H1 (cell line): ENCODE data around the gene BTNL3. TPM values are rescaled to one million over a fixed set of nuclear protein-coding genes. Genes with fewer than 3 reads are reported as not detected.

Experiments
- CTCF ChIA-PET: fragments of 300-600 bp; sonication (Branson Sonifier 250); formaldehyde crosslinking; loops from one replicate; lab custom pipeline; 2021; ENCODE audit not compliant: partially characterized antibody; lab: Charles Lee
- POLR2A ChIA-PET: fragments of 300-600 bp; sonication (Branson Sonifier 250); formaldehyde crosslinking; loops from one replicate; lab custom pipeline; 2021; ENCODE audit warnings: inconsistent platforms; ENCODE audit not compliant: partially characterized antibody; lab: Charles Lee
- DNase-seq, 2 experiments: peaks; one replicate each; pipeline versions ENCODE4 v3.0.0 to v3.0.0-alpha.2; 2010 to 2022; ENCODE audit warnings: low spot score in 2 of 2, low read depth in 1 of 2, mixed read lengths in 1 of 2
- FAIRE-seq: peaks from 2 replicates; lab custom pipeline; 2011; peaks lifted over from hg19 to GRCh38; lab: Jason Lieb, UNC
- H2AFZ ChIP-seq: 2 replicates; pipeline ENCODE4 v1.8.1; 2012; ENCODE audit warnings: low read length, inconsistent platforms
- H2AK5ac ChIP-seq: 2 replicates; pipeline ENCODE4 v1.6.1; 2013; ENCODE audit warnings: low read depth, low read length
- H2BK120ac ChIP-seq: replicated peaks from 2 replicates; pipeline ENCODE3; 2013; ENCODE audit warnings: low read depth, low read length, inconsistent platforms
- H2BK12ac ChIP-seq: 2 replicates; pipeline ENCODE4 v1.6.1; 2013; ENCODE audit warnings: low read depth, low read length
- H2BK15ac ChIP-seq: 2 replicates; pipeline ENCODE4 v1.6.1; 2013; ENCODE audit warnings: low read length
- H2BK20ac ChIP-seq: 2 replicates; pipeline ENCODE4 v1.6.1; 2013; ENCODE audit warnings: low read length
- H2BK5ac ChIP-seq: 2 replicates; pipeline ENCODE4 v1.6.1; 2013; ENCODE audit warnings: low read depth, low read length
- H3K14ac ChIP-seq: 2 replicates; pipeline ENCODE4 v1.6.1; 2013; ENCODE audit warnings: inconsistent platforms; ENCODE audit not compliant: insufficient read length
- H3K18ac ChIP-seq: 2 replicates; pipeline ENCODE4 v1.6.1; 2013; ENCODE audit warnings: low read length; ENCODE audit errors: extremely low read depth
- H3K23ac ChIP-seq: 2 replicates; pipeline ENCODE4 v1.6.1; 2013; ENCODE audit warnings: inconsistent platforms; ENCODE audit not compliant: insufficient read length
- H3K23me2 ChIP-seq: 2 replicates; pipeline ENCODE4 v1.6.1; 2013; ENCODE audit warnings: low read depth, low read length
- H3K27ac ChIP-seq: 2 replicates; pipeline ENCODE4 v1.6.1; 2011; ENCODE audit warnings: low read depth, low read length, inconsistent platforms
- H3K27me3 ChIP-seq, 4 experiments: replicated peaks in 1 of 4; 1 replicate in 1 of 4; 2 replicates in 3 of 4; pipeline versions ENCODE4 v1.6.1 to v1.8.1; 2011 to 2013; ENCODE audit warnings: low read length in 3 of 4, mild to moderate bottlenecking in 3 of 4, inconsistent platforms in 2 of 4, mixed read lengths in 2 of 4, moderate library complexity in 1 of 4; ENCODE audit not compliant: control insufficient read depth in 3 of 4, insufficient read depth in 3 of 4; ENCODE audit errors: extremely low read depth in 1 of 4
- H3K36me3 ChIP-seq, 4 experiments: 2 replicates each; pipeline versions ENCODE4 v1.6.1 to v1.8.1; 2011 to 2013; ENCODE audit warnings: mild to moderate bottlenecking in 4 of 4, low read length in 3 of 4, moderate library complexity in 2 of 4, control low read depth in 1 of 4, inconsistent platforms in 1 of 4; ENCODE audit not compliant: insufficient read depth in 4 of 4, control insufficient read depth in 2 of 4
- H3K4ac ChIP-seq: replicated peaks from 2 replicates; pipeline ENCODE3; 2013; ENCODE audit warnings: low read length, low read depth, mixed read lengths, inconsistent platforms; ENCODE audit not compliant: insufficient read length
- H3K4me1 ChIP-seq, 4 experiments: replicated peaks in 1 of 4; 1 replicate in 1 of 4; 2 replicates in 3 of 4; pipeline versions ENCODE4 v1.6.1 to v1.8.1; 2011 to 2013; ENCODE audit warnings: low read length in 3 of 4, inconsistent platforms in 2 of 4, mixed read lengths in 1 of 4; ENCODE audit not compliant: insufficient read depth in 4 of 4, control insufficient read depth in 3 of 4
- H3K4me2 ChIP-seq, 2 experiments: 2 replicates each; pipeline versions ENCODE4 v1.6.1 to v1.8.1; 2011 to 2013; ENCODE audit warnings: low read depth in 2 of 2, low read length in 2 of 2, control low read depth in 1 of 2, inconsistent platforms in 1 of 2, mild to moderate bottlenecking in 1 of 2; ENCODE audit not compliant: insufficient read depth in 1 of 2
- H3K4me3 ChIP-seq, 4 experiments: fragments of 200-600, 300-600 bp in 1 of 4; sonication (generic), shearing (Covaris generic), sonication (Bioruptor Twin) in 1 of 4; 2 replicates each; pipeline versions ENCODE4 v1.5.1 to v1.8.1; 2011 to 2016; ENCODE audit warnings: low read length in 4 of 4, low read depth in 3 of 4, control low read depth in 2 of 4, inconsistent platforms in 2 of 4, mild to moderate bottlenecking in 2 of 4, mixed read lengths in 1 of 4, moderate library complexity in 1 of 4; ENCODE audit not compliant: insufficient read depth in 2 of 4; ENCODE audit errors: extremely low read depth in 1 of 4
- H3K56ac ChIP-seq: replicated peaks from 2 replicates; pipeline ENCODE3; 2013; ENCODE audit warnings: low read depth, mild to moderate bottlenecking, mixed read lengths, low read length, inconsistent platforms; ENCODE audit not compliant: insufficient read length
- H3K79me1 ChIP-seq: 2 replicates; pipeline ENCODE4 v1.6.1; 2013; ENCODE audit warnings: low read depth, low read length, control low read depth
- H3K79me2 ChIP-seq, 2 experiments: 2 replicates each; pipeline versions ENCODE4 v1.6.1 to v1.8.1; 2012 to 2013; ENCODE audit warnings: low read length in 2 of 2, mild to moderate bottlenecking in 2 of 2, inconsistent platforms in 1 of 2; ENCODE audit not compliant: insufficient read depth in 2 of 2, control insufficient read depth in 1 of 2
- H3K9ac ChIP-seq, 4 experiments: replicated peaks in 1 of 4; 1 replicate in 1 of 4; 2 replicates in 3 of 4; pipeline versions ENCODE4 v1.6.1 to v1.8.1; 2011 to 2013; ENCODE audit warnings: low read depth in 3 of 4, low read length in 3 of 4, control low read depth in 2 of 4, mild to moderate bottlenecking in 2 of 4, moderate library complexity in 2 of 4, inconsistent platforms in 1 of 4; ENCODE audit errors: extremely low read depth in 1 of 4
- H3K9me3 ChIP-seq, 2 experiments: 2 replicates each; pipeline versions ENCODE4 v1.6.1 to v1.8.1; 2012 to 2013; ENCODE audit warnings: mild to moderate bottlenecking in 2 of 2, moderate library complexity in 2 of 2, control low read depth in 1 of 2, inconsistent platforms in 1 of 2, low read depth in 1 of 2, low read length in 1 of 2, mixed read lengths in 1 of 2; ENCODE audit not compliant: insufficient read depth in 2 of 2
- H4K20me1 ChIP-seq, 2 experiments: replicated peaks in 1 of 2; 2 replicates each; pipeline versions ENCODE3 to v1.8.1; 2011 to 2013; ENCODE audit warnings: inconsistent platforms in 2 of 2, low read length in 2 of 2, mild to moderate bottlenecking in 1 of 2; ENCODE audit not compliant: insufficient read depth in 2 of 2, control insufficient read depth in 1 of 2
- H4K5ac ChIP-seq: 2 replicates; pipeline ENCODE4 v1.6.1; 2013; ENCODE audit warnings: low read length, low read depth, mixed read lengths, inconsistent platforms; ENCODE audit not compliant: insufficient read length
- H4K8ac ChIP-seq: 2 replicates; pipeline ENCODE4 v1.8.0; 2013; ENCODE audit warnings: mild to moderate bottlenecking, moderate library complexity, low read length, inconsistent platforms; ENCODE audit not compliant: insufficient read depth; ENCODE audit errors: extremely low read depth
- H4K91ac ChIP-seq: replicated peaks from 2 replicates; pipeline ENCODE3; 2013; ENCODE audit warnings: low read length, mixed read lengths, inconsistent platforms; ENCODE audit not compliant: insufficient read length
- BRCA1 ChIP-seq: IDR thresholded peaks from 2 replicates; pipeline ENCODE4 v1.6.1; 2012; ENCODE audit warnings: low read depth, low read length, improper control_type of control experiment
- CREB1 ChIP-seq: IDR thresholded peaks from 2 replicates; pipeline ENCODE4 v1.6.1; 2012; ENCODE audit warnings: inconsistent platforms
- E2F6 ChIP-seq: IDR thresholded peaks from 2 replicates; pipeline ENCODE4 v1.6.1; 2012; ENCODE audit warnings: inconsistent platforms
- EGR1 ChIP-seq: IDR thresholded peaks from 2 replicates; pipeline ENCODE4 v1.6.1; 2011; ENCODE audit warnings: low read depth, low read length, borderline replicate concordance
- NANOG ChIP-seq: IDR thresholded peaks from 2 replicates; pipeline ENCODE4 v1.6.1; 2011; ENCODE audit warnings: low read length, low read depth, mild to moderate bottlenecking, inconsistent platforms; ENCODE audit not compliant: insufficient read depth, poor library complexity, severe bottlenecking
- PHF8 ChIP-seq: fragments of 200-600 bp; sonication (generic); conservative IDR thresholded peaks from 2 replicates; pipeline ENCODE4 v1.7.1; 2012; ENCODE audit warnings: low read depth, mild to moderate bottlenecking, inconsistent platforms, low read length, moderate library complexity
- POLR2AphosphoS5 ChIP-seq: IDR thresholded peaks from 2 replicates; pipeline ENCODE4 v1.6.1; 2011; ENCODE audit warnings: low read depth, low read length
- RFX5 ChIP-seq: IDR thresholded peaks from 2 replicates; pipeline ENCODE4 v1.6.1; 2011; ENCODE audit warnings: low read depth, low read length, improper control_type of control experiment, borderline replicate concordance
- SIRT6 ChIP-seq: IDR thresholded peaks from one replicate; pipeline ENCODE4 v1.7.1; 2012; ENCODE audit warnings: low read length, inconsistent platforms
- SUZ12 ChIP-seq: fragments of 200-600 bp; sonication (generic); IDR thresholded peaks from 2 replicates; pipeline ENCODE4 v1.6.1; 2012; ENCODE audit warnings: mild to moderate bottlenecking, inconsistent platforms, low read length, moderate library complexity, mixed read lengths
- WGBS, 2 experiments: shearing (Covaris generic) in 1 of 2; methylation state at CpG; one replicate each; pipeline versions ENCODE4 v1.1.6 to v1.1.7; 2013 to 2015; ENCODE audit warnings: low lambda C conversion rate in 2 of 2, mixed read lengths in 2 of 2, inconsistent platforms in 1 of 2, low coverage in 1 of 2, missing lambda C conversion rate in 1 of 2; ENCODE audit not compliant: insufficient replicate concordance in 2 of 2, insufficient coverage in 1 of 2, insufficient read length in 1 of 2; ENCODE audit errors: extremely low coverage in 1 of 2, missing lambda C conversion rate in 1 of 2; 5-methylcytosine and 5-hydroxymethylcytosine counted together
- long read RNA-seq, 2 experiments: library from RNA in 1 of 2; library from capped mRNA in 1 of 2; stranded (forward); transcript quantifications; one replicate each; pipeline ENCODE4 v2.0.0, GENCODE V29; 2021; ENCODE audit warnings: inconsistent platforms in 1 of 2
- polyA minus RNA-seq, 3 experiments: library from RNA; depleted of rRNA, polyadenylated mRNA; stranded (reverse); fragments of >200 nt; gene quantifications; 1 replicate in 2 of 3; 2 replicates in 1 of 3; pipeline ENCODE4 v1.2.3, GENCODE V29; 2011
- polyA plus RNA-seq, 7 experiments: library from polyadenylated mRNA; depleted of rRNA in 3 of 7; stranded (reverse) in 5 of 7; unstranded in 2 of 7; fragments of >200 nt in 5 of 7; fragments of 200-250 nt in 2 of 7; gene quantifications; 1 replicate in 5 of 7; 2 replicates in 1 of 7; 4 replicates in 1 of 7; pipeline versions ENCODE4 v1.2.1 to v1.2.3, GENCODE V29; 2011 to 2013; ENCODE audit warnings: missing spikeins in 2 of 7, mixed read lengths in 2 of 7
- total RNA-seq: library from RNA; stranded (reverse); fragmentation: NEBNext Ultra II Directional; extraction: Animal tissue kit (Norgen Biotek cat#: 25700); gene quantifications from 2 replicates; pipeline ENCODE4 v1.2.1, GENCODE V29; 2021

The BTNL3 gene, protein sequence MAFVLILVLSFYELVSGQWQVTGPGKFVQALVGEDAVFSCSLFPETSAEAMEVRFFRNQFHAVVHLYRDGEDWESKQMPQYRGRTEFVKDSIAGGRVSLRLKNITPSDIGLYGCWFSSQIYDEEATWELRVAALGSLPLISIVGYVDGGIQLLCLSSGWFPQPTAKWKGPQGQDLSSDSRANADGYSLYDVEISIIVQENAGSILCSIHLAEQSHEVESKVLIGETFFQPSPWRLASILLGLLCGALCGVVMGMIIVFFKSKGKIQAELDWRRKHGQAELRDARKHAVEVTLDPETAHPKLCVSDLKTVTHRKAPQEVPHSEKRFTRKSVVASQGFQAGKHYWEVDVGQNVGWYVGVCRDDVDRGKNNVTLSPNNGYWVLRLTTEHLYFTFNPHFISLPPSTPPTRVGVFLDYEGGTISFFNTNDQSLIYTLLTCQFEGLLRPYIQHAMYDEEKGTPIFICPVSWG
- total RNA-seq (not detected in 2 replicates), polyA plus RNA-seq (2011; rRNA removed) (not detected in 2 replicates), polyA minus RNA-seq (2011; rRNA and poly(A)+ RNA removed) (not detected in 2 replicates)
- polyA plus RNA-seq (2011; cell fraction: cytosol; rRNA removed): not detected
- polyA plus RNA-seq (2011; cell fraction: nucleus; rRNA removed): not detected
- polyA plus RNA-seq (2012, experiment 1 of 2): not detected in 4 replicates
- not detected for polyA plus RNA-seq (2012, experiment 2 of 2)
- not detected for polyA plus RNA-seq (2013, experiment 1 of 2)
- not detected for polyA plus RNA-seq (2013, experiment 2 of 2)
- not detected for polyA minus RNA-seq (2011; cell fraction: cytosol; rRNA and poly(A)+ RNA removed)
- polyA minus RNA-seq (2011; cell fraction: nucleus; rRNA and poly(A)+ RNA removed): not detected
- long read RNA-seq, experiment 1: 0 reads
- long read RNA-seq, experiment 2: 0 reads

GRCh38 chr5:180988592-180988991 is at the start of gene BTNL3:
BTNL3 (plus strand) TSS chr5:180988846; CDS start chr5:180989029, 183 bp downstream.
- H3K56ac ChIP-seq: no peak within 1 kb of the TSS
- H3K23me2 ChIP-seq: 0 out of 2 replicates have a peak, but pooled peaks cover 1% of the 10 kb centered on the region
- FAIRE-seq (no peak), DNase-seq (no peak)
- no peak within 1 kb of the TSS for H2BK15ac ChIP-seq
- H3K4me3 ChIP-seq: no peak within 1 kb of the TSS
- H2BK20ac ChIP-seq: no peak within 1 kb of the TSS
- no peaks in the 10 kb centered on the region for H3K79me1 ChIP-seq
- no peak within 1 kb of the TSS for H3K18ac ChIP-seq
- H2BK120ac ChIP-seq: no peak within 1 kb of the TSS
- peak within 1 kb of the TSS; percentile 48 for H3K14ac ChIP-seq
- no peaks in the 10 kb centered on the region for H4K20me1 ChIP-seq
- H2AFZ ChIP-seq: no peak within 1 kb of the TSS; the same call in 1 of the 2 replicates
- H3K79me2 ChIP-seq: no peaks in the 10 kb centered on the region
- H3K4me1 ChIP-seq: no peaks in the 10 kb centered on the region
- H3K9ac ChIP-seq: no peak within 1 kb of the TSS
- H3K27me3 ChIP-seq: no peaks in the 10 kb centered on the region
- no peak within 1 kb of the TSS for H4K8ac ChIP-seq
- POLR2A ChIA-PET: no interaction called here
- H2BK5ac ChIP-seq: no peak within 1 kb of the TSS
- H3K9me3 ChIP-seq: peaks cover 0 to 5% of the 10 kb centered on the region in 2 experiments; a peak in 1 of 4 replicates
- no peak within 1 kb of the TSS for H3K4ac ChIP-seq
- no peak within 1 kb of the TSS for H4K91ac ChIP-seq
- WGBS, 2 experiments: 81% methylated on average over 5 of the region's 5 CpGs; no CpG with 5 or more reads in 1 of the 2 experiments
- H4K5ac ChIP-seq: no peak within 1 kb of the TSS
- no peak within 1 kb of the TSS for H2AK5ac ChIP-seq
- H2BK12ac ChIP-seq: no peak within 1 kb of the TSS
- H3K27ac ChIP-seq: no peak within 1 kb of the TSS
- H3K36me3 ChIP-seq: no peaks in the 10 kb centered on the region
- CTCF ChIA-PET: interaction anchor here (0.5 to 0.6 kb wide), 3 partner anchors 105 to 183 kb away, joined by 3 read pairs; no protein-coding TSS in a partner anchor
- no peak within 1 kb of the TSS for H3K23ac ChIP-seq
- H3K4me2 ChIP-seq: no peak within 1 kb of the TSS
- TF ChIP-seq EGR1 (no peak), SUZ12 (no peak), RFX5 (no peak), BRCA1 (no peak), CREB1 (no peak), SIRT6 (no peak), PHF8 (no peak), E2F6 (no peak), NANOG (no peak), POLR2AphosphoS5 (no peak)
